Measurements from ENCODE around the gene MYH14.

Gene MYH14

DNA sequence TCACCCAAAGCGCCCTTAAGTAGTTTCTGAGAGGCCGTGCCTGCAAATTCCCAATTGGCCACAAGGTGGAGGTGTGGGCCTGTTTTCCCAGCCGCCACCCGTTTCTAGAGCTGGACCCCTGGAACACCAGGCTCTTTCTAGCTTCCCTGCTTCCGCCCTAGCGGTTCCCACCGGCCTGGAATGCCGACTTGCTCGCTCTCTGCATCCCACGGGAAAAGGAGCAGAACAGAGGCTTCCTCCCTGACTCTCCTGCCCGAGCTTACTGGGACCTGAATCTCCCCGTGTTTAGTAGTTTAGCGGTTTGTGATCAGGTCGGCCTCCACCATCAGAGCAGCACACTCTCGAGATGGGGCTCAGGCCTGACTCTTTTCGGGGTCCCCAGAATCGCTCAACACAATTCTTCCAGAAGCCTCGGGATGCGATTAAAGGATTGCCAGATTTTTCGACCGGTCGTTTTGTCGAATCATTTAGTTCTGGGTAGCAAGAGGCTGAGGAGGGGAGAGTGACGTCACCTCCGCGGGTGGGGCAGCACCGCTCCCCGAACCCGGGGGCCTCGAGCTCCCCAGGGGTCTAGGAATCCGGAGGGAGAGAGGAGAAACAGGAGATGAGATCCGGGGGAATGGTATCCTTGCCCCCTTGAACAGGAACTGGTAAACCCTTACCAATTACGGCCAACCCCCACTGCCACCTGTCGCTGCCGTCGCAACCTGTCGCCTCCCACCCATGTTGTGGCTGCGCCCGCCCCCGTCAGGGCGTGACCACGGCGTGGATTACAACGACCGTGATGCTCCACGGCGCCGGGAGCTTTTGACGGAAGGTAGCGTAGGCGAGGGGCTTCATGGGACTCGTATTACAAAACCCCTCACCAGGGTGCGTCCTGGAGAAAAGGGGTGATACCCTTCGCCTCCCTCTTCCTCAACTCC, 154.0 kb downstream of the MYH14 start:
- TF ChIP-seq POLR2A (IDR thresholded peaks at IDR 0.05; ENCODE audit: low read length) (peak; percentile 32), GATA1 (IDR thresholded peaks at IDR 0.05; ENCODE audit: low read depth, low read length) (no peak)
- peak; percentile 57 to 76 for DNase-seq

DNA sequence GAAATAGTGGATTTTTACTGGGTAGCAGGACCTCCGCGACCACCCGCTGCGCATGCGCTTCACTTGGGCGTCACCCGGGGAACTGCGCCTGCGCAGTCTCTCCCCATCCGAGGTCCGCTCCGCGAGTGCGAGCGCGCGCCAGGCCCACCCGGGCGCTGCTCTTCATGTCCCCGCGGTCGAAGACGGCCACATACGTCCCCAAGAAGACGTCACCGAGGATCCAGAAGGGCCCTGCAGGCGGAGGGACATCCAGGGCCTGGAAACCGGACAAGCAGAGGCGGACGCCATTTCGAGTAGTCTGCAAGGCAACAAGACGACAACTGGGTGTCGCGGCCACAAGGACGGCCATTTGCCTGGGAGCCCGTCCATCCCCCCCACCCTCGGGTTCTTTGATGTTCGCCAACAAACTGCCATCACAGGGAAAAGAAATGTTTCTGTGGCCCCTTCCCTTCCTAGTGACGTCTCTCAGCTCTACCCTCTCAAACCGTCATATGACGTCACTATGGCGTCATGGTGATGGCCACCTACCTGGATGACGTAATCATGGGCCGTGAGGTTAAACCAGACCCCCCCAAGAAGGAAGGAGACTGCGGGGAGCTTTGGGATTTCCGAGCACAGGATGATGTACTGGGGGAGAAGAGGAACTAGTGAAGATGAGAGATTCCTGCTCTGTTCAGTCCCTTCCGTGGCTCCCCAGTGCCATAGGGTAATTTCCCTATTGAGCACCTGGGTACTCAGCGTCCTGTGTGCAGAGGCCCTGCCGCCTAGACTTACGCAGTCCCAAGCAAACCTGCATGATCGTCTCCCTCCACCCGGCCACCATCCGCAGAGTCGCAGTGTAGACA, 155.3 kb downstream of the MYH14 start:
- TF ChIP-seq GATA1 (IDR thresholded peaks at IDR 0.05; ENCODE audit: low read depth, low read length) (no peak), POLR2A (IDR thresholded peaks at IDR 0.05; ENCODE audit: low read length) (peak; percentile 41)
- peak in 1 of 2 experiments; percentile 37 for DNase-seq

DNA sequence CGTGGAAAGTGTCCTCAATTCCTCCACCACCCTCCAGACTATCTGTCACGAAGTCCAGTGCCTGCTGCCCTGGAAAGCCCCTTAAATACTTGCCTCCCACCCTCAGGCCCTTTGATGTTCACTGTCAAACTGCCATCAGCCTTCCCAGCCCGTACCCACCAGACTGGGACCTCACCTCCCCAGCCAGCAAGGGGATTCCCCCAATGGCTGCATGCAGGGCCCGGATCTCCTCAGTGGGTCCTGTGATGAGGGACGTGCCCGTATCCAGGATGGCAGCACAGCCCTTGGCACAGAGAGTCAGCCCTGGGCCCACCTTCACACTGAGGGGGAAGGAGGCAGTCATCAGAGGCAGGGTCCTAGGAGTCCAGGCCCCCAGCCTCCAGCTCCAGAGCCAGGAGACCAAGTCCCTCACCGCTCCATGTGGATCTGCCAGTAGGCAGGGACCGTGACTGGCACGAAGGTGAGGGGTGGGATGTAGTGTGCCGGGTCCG, 156.0 kb downstream of the MYH14 start:
- TF ChIP-seq POLR2A (IDR thresholded peaks at IDR 0.05; ENCODE audit: low read length) (no peak), GATA1 (IDR thresholded peaks at IDR 0.05; ENCODE audit: low read depth, low read length) (no peak)
- no peak for DNase-seq
